Choroid plexus epithelial cell (primary cell): ENCODE measurements around the gene KRT80.

Experiments used
- DNase-seq: peaks from one replicate; pipeline ENCODE4 v3.0.0-alpha.2; 2010; ENCODE audit warnings: low read depth
- H3K4me3 ChIP-seq: 2 replicates; pipeline ENCODE4 v1.5.1; 2011; ENCODE audit warnings: low read depth, mild to moderate bottlenecking, control low read depth, low read length, moderate library complexity
- TF ChIP-seq, protein P1 (sequence below): conservative IDR thresholded peaks from 2 replicates; pipeline ENCODE4 v1.5.1; 2011; ENCODE audit warnings: low read depth, mild to moderate bottlenecking, control low read depth, inconsistent platforms, low read length, moderate library complexity

KRT80 gene

DNA sequence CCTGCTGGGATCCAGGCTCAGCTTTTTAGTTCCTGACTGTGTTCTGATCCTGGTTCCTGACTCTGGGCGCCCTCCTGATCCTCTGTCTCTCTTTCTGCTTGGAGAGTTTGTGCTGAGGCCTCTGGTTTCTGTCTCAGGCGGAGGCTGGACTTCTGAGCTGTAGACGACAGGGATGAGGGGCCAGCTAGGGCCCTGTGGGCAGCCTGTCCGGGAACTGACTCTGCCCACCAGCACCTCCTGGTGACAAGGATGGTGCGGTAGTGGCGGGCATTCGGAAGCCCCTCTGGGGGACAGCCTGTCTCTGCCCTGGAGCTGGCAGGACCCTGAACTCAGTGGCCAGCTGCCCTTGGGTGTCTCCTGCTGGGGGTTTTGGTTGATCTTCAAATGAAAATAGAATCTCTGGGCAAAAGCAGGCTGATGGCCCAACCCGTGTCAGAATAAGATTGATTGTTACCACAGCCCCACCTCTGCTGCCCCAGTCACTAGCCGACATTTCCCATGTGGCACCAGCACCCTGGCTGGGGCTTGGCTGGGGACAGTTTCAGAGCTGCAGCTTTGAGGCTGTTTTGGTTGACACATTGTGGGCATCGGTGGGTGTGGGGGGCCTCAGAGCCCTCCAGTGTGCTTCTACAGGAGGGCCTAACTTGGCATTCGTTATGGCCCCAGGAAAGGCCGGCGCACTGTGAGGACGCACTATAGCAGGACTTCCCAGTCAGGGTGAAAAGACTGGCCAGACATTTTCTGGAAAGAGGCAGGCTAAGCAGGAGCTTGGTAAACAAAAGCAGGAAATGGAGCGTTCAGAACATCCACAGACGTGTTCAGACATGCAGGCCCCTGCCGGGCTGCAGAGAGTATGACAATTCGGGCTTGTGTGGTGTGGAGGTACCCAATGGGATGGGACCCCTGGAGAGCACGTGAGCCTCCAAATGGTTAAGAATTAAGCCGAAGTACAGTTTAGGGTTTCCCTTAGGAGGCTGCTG, 16.2 kb downstream of the KRT80 start:
- no peak overlapping the region for H3K4me3 ChIP-seq
- TF ChIP-seq, protein P1, sequence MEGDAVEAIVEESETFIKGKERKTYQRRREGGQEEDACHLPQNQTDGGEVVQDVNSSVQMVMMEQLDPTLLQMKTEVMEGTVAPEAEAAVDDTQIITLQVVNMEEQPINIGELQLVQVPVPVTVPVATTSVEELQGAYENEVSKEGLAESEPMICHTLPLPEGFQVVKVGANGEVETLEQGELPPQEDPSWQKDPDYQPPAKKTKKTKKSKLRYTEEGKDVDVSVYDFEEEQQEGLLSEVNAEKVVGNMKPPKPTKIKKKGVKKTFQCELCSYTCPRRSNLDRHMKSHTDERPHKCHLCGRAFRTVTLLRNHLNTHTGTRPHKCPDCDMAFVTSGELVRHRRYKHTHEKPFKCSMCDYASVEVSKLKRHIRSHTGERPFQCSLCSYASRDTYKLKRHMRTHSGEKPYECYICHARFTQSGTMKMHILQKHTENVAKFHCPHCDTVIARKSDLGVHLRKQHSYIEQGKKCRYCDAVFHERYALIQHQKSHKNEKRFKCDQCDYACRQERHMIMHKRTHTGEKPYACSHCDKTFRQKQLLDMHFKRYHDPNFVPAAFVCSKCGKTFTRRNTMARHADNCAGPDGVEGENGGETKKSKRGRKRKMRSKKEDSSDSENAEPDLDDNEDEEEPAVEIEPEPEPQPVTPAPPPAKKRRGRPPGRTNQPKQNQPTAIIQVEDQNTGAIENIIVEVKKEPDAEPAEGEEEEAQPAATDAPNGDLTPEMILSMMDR = peak; percentile 63
- peak; percentile 81 for DNase-seq

DNA sequence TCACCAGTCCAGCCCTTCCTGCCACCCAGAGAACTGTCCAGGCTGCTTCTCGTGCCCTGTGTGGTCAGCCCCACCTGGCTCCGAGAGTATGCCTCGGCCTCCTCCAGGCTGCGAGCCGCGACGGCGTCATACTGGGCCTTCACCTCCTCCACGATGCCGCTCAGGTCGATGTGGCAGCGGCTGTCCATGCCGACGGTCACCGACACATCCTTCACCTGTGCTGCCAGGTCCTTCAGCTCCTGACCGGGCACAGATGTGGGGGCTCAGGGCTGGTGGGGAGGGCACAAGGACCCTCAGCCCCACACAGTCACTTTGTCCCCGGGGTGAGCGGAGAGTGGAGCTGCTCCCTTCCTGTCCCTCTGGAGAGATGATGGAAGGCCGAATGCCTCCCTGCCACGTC, 18.3 kb downstream of the KRT80 start:
- no peak overlapping the region for H3K4me3 ChIP-seq
- TF ChIP-seq, protein P1 = no peak
- DNase-seq = no peak

DNA sequence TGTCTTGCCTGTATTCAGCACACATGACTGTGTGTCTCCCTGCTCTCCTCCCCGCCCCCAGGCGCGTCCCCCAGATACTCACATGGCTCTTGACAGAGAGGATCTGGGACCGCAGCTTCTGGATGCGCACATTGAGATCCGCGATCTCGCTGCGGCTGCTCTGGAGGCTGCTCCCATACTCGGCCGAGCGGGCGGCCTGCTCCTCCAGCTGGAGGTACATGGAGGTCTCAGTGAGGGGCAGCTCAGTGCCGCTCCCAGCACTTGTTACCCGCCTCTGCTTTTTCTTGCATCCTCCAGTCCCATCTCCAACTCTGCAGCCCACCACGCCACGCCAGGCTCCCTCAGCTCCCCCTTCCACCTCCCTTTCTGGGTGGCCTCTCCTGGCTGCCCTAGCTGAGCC, 18.9 kb downstream of the KRT80 start:
- TF ChIP-seq, protein P1 = no peak
- DNase-seq = no peak
- no peak overlapping the region for H3K4me3 ChIP-seq

DNA sequence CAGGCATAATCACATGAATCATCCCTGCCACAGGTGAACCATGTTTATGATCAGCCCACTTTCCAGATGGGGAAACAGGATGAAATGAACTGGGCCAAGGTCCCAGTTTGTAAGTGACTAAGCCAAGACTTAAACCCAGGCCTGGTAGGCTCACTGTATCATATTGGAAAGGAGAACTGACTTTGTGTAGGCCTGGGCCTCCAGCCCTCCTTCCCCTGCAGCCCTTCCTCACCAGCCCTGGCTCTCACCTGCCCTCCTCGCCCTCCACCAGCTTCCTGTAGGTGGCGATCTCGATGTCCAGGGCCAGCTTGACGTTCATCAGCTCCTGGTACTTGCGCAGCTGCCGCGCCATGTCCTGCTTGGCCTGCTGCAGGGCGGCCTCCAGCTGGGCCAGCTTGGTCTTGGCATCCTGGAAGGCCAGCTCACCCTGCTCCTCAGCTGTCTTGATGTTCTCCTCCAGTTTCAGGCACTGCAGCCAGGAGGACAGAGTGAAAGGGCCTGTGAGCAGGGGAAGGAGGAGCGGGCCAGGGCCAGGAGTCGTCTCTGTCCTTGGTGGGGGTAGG, 19.8 kb downstream of the KRT80 start:
- H3K4me3 ChIP-seq = no peak overlapping the region
- no peak for DNase-seq
- TF ChIP-seq, protein P1 = peak; percentile 61

- DNase-seq = no peak
- TF ChIP-seq, protein P1 = no peak
- H3K4me3 ChIP-seq = no peak overlapping the region
Observed at GRCh38 chr12:52170827-52171226, 21.0 kb downstream of the KRT80 start.

- TF ChIP-seq, protein P1 = no peak
Observed at GRCh38 chr12:52169886-52170285, 21.9 kb downstream of the KRT80 start.

More at GRCh38 chr12:52169886-52170285, 21.9 kb downstream of the KRT80 start:
- H3K4me3 ChIP-seq = no peak overlapping the region
- DNase-seq = no peak
